ENCODE data around the gene KRTAP5-7. TPM values are rescaled to one million over a fixed set of nuclear protein-coding genes. Genes with fewer than 3 reads are reported as not detected.

The KRTAP5-7 gene
- total and polyA plus RNA-seq, 4 donors: 0.17 to 1.4 (median 0.61) TPM

DNA sequence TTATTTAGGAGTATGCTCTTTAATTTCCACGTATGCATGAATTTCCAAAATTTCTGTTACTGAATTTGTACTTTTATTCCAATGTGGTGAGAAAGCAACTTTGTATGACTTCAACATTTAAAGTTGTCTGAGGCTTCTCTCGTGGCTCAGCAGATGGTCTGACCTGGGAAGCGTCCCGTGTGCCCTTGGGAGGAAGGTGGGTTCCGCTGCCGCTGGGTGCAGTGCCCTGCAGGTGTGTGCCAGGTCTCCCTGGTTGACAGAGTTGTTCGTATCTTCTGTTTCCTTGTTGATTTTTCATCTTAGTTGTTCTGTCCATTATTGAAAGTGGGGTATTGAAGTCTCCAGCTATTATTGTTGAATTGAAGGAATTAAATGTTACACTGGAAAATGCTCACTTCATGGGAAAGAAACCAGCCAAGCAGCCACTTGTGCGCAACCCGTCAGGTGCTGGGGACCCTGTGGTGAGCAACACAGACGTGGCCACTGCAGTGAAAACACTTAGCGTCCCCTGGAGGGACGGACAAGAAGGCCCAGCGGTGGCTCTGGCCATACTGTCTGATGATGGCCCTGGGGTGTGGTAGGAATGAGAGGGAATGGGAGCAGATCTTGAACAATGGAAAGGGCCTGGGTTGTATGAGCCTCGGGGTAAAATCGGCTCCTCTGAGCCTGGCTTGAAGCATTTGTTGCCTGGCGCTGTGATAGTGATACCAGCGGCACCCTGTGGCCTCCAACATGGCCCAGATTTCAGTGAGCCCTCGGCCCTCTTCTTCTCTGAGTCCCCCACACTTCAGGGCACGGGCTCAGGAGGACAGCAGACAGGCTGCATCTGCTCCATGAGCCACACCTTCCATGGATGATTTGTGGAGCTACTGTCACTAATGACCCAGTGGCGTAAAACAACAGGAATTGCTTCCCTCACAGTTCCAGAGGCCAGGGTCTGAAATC, 31.5 kb upstream of the KRTAP5-7 start:
- DNase-seq (ENCODE audit: low read depth in 4 of 6, low spot score in 6 of 6): no peak
- H3K4me3 ChIP-seq (ENCODE audit: low read depth, low read length): no peak overlapping the region
- peaks cover under 1% of the 10 kb centered on the region for H3K4me1 ChIP-seq (ENCODE audit: control insufficient read depth, insufficient read depth, low read length)
- H3K9me3 ChIP-seq (ENCODE audit: control insufficient read depth, insufficient read depth, low read length): no peaks in the 10 kb centered on the region
- no peaks in the 10 kb centered on the region for H3K27me3 ChIP-seq (ENCODE audit: control insufficient read depth, insufficient read depth, low read length)
- 93% methylated on average over 19 of the region's 20 CpGs for WGBS (ENCODE audit: insufficient coverage)
- H3K27ac ChIP-seq (ENCODE audit: low read depth, low read length): no peak overlapping the region
- peaks cover 68% of the 10 kb centered on the region for H3K36me3 ChIP-seq (ENCODE audit: control insufficient read depth, insufficient read depth, low read length)

DNA sequence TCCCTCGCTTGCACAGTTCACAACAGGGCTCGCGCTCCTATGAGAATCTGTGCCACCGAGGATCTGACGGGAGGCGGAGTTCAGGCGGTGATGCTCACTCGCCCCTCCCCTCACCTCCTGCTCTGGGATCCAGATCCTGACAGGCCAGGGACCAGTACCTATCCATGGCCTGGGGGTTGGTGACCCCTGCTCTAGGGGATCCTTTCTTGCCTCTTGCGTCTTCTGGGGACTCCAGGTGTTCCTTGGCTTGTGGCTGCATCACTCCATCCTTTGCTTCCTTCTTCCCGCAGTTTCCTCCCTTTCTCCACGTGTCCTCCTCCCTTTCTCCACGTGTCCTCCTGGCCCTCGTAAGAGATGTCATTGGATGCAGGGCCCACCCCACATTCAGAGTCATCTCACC, 30.6 kb upstream of the KRTAP5-7 start:
- WGBS (ENCODE audit: insufficient coverage): 95% methylated on average over 13 of the region's 13 CpGs
- no peak for DNase-seq (ENCODE audit: low read depth in 4 of 6, low spot score in 6 of 6)
- H3K9me3 ChIP-seq (ENCODE audit: control insufficient read depth, insufficient read depth, low read length): no peaks in the 10 kb centered on the region
- peaks cover 68% of the 10 kb centered on the region for H3K36me3 ChIP-seq (ENCODE audit: control insufficient read depth, insufficient read depth, low read length)
- H3K4me3 ChIP-seq (ENCODE audit: low read depth, low read length): no peak overlapping the region
- no peaks in the 10 kb centered on the region for H3K27me3 ChIP-seq (ENCODE audit: control insufficient read depth, insufficient read depth, low read length)
- peaks cover 3% of the 10 kb centered on the region for H3K4me1 ChIP-seq (ENCODE audit: control insufficient read depth, insufficient read depth, low read length)
- H3K27ac ChIP-seq (ENCODE audit: low read depth, low read length): no peak overlapping the region

DNA sequence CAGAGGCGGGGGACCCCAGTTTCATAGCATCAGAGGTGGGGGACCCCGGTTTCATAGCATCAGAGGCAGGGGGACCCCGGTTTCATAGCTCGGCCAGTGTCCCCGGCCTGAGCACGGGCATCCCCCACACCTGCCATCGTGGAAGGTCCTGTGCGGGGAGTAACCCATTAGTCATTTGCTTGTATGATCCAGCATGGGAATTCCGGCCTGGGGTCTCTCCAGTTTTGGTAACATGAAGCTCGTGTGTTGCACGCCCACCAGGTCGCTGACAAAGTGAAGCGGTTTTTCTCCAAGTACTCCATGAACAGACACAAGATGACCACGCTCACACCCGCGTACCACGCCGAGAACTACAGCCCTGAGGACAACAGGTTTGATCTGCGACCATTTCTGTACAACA, 29.0 kb upstream of the KRTAP5-7 start:
- no peak for DNase-seq (ENCODE audit: low read depth in 4 of 6, low spot score in 6 of 6)
- H3K36me3 ChIP-seq (ENCODE audit: control insufficient read depth, insufficient read depth, low read length): peaks cover 66% of the 10 kb centered on the region
- H3K9me3 ChIP-seq (ENCODE audit: control insufficient read depth, insufficient read depth, low read length): no peaks in the 10 kb centered on the region
- no peaks in the 10 kb centered on the region for H3K27me3 ChIP-seq (ENCODE audit: control insufficient read depth, insufficient read depth, low read length)
- peaks cover 3% of the 10 kb centered on the region for H3K4me1 ChIP-seq (ENCODE audit: control insufficient read depth, insufficient read depth, low read length)
- WGBS (ENCODE audit: insufficient coverage): 97% methylated on average over 19 of the region's 19 CpGs
- no peak overlapping the region for H3K27ac ChIP-seq (ENCODE audit: low read depth, low read length)
- H3K4me3 ChIP-seq (ENCODE audit: low read depth, low read length): no peak overlapping the region

DNA sequence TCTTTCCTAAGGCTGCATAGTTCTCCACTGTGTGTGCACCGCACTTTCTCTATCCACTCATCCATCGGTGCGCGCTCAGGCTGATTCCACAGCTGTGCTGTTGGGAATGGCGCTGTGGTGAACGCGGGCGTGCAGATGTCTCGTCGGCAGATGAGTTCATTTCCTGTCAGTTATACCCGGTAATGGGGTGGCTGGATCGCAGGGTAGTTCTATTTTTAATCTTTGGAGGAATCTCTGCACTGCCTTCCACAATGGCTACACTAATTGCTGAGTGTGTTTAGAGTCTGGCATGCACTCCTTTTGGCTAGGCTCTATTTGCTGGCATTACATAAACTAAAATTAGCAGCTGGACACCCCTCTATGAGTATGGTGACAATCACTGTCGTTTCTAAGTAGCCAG, 27.9 kb upstream of the KRTAP5-7 start:
- 80% methylated on average over 10 of the region's 13 CpGs for WGBS (ENCODE audit: insufficient coverage)
- Histone ChIP-seq H3K4me1 (ENCODE audit: control insufficient read depth, insufficient read depth, low read length) (peaks cover 4% of the 10 kb centered on the region), H3K4me3 (ENCODE audit: low read depth, low read length) (no peak overlapping the region), H3K27me3 (ENCODE audit: control insufficient read depth, insufficient read depth, low read length) (no peaks in the 10 kb centered on the region), H3K27ac (ENCODE audit: low read depth, low read length) (no peak overlapping the region), H3K36me3 (ENCODE audit: control insufficient read depth, insufficient read depth, low read length) (peaks cover 68% of the 10 kb centered on the region), H3K9me3 (ENCODE audit: control insufficient read depth, insufficient read depth, low read length) (no peaks in the 10 kb centered on the region)
- DNase-seq (ENCODE audit: low read depth in 4 of 6, low spot score in 6 of 6): peak in 2 of 6 donors; percentile 15 to 26

DNA sequence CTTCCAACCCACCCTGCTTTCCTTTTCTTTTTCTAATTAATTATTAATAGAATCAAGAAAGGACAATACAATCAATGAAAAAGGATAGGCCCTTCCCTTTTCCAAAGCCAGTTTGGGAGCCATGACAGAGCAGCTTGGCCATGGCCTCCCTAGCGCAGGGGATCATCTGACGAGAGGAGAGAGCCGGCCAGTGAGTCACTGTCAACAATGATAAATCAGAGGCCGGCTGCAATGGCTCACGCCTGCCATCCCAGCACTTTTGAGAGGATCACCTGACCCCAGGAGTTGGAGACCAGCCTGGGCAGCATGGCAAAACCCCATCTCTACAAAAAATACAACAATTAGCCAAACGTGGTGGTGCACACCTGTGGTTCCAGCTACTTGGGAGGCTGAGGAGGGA, 27.5 kb upstream of the KRTAP5-7 start:
- H3K4me3 ChIP-seq (ENCODE audit: low read depth, low read length): no peak overlapping the region
- H3K36me3 ChIP-seq (ENCODE audit: control insufficient read depth, insufficient read depth, low read length): peaks cover 69% of the 10 kb centered on the region
- DNase-seq (ENCODE audit: low read depth in 4 of 6, low spot score in 6 of 6): no peak
- no peaks in the 10 kb centered on the region for H3K27me3 ChIP-seq (ENCODE audit: control insufficient read depth, insufficient read depth, low read length)
- H3K4me1 ChIP-seq (ENCODE audit: control insufficient read depth, insufficient read depth, low read length): peaks cover 9% of the 10 kb centered on the region
- no peak overlapping the region for H3K27ac ChIP-seq (ENCODE audit: low read depth, low read length)
- WGBS (ENCODE audit: insufficient coverage): 66% methylated on average over 4 of the region's 6 CpGs
- H3K9me3 ChIP-seq (ENCODE audit: control insufficient read depth, insufficient read depth, low read length): no peaks in the 10 kb centered on the region

DNA sequence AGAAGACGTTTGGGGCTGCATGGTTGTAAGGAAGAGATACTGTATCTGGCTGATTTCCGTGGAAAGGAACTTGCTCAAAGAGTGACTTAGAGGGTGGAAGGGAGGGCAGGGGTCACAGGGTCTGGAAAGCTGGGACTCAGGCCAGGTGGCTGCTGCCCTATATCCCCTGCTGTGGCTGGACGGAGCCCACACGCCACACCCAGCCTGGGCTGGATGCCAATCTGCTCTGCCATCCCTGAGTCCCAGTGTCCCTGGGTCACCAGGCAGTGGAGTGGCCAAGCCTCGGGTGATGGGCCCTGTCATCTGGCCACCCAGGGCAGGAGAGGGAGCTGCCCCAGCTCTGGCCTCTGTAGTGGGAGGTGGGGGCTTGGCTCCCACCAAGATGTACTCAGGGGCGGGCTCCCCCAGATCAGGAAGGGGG, 26.5 kb upstream of the KRTAP5-7 start:
- Histone ChIP-seq H3K27me3 (ENCODE audit: control insufficient read depth, insufficient read depth, low read length) (no peaks in the 10 kb centered on the region), H3K27ac (ENCODE audit: low read depth, low read length) (no peak overlapping the region), H3K4me3 (ENCODE audit: low read depth, low read length) (no peak overlapping the region), H3K9me3 (ENCODE audit: control insufficient read depth, insufficient read depth, low read length) (no peaks in the 10 kb centered on the region), H3K4me1 (ENCODE audit: control insufficient read depth, insufficient read depth, low read length) (peaks cover 10% of the 10 kb centered on the region), H3K36me3 (ENCODE audit: control insufficient read depth, insufficient read depth, low read length) (peaks cover 60% of the 10 kb centered on the region)
- DNase-seq (ENCODE audit: low read depth in 4 of 6, low spot score in 6 of 6): no peak
- 57% methylated on average over 6 of the region's 6 CpGs for WGBS (ENCODE audit: insufficient coverage)

DNA sequence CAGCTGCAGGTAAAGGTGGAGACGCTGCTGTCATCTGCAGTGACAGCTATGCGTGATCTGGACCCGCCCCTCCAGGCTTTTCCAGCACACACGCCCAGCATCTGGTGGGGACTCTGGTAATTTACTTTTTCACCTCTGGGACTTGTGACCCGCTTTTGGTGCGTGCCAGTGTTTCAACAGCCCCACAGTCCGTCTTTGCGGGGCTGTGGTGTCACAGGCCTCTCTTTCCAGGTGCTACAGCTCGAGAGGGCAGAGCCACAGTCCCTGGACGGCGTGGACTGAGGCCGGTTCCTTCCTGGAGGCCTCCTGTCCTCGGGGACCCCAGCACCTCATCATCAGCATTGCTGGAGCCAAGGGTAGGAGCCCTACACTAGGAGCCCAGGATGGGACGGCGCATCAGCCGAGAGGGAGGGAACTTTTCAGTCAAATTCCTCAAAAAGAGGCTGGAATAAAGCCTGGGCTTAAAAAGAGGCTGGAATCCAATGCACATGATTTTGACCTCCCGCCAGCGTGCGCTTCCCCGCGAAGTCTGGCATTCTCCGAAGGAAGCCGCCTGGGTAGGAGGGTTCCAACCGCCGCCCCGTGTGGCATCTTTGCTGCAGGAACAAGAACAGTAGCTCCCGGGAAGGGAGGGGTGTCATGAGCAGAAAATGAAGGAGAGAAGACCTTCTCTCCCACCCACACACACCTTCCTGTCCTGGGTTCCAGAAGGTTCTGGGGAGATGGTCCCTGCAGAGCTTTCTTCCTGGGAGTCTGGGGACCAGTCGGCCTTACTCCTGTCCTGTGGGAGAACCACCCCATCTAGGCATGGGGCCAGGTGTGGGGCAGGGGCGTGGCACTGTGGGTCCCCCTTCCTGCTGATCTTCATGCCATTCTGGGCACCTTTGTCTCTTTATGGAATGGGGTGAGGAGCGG, 25.7 kb upstream of the KRTAP5-7 start:
- Histone ChIP-seq H3K4me3 (ENCODE audit: low read depth, low read length) (no peak overlapping the region), H3K36me3 (ENCODE audit: control insufficient read depth, insufficient read depth, low read length) (peaks cover 58% of the 10 kb centered on the region), H3K27ac (ENCODE audit: low read depth, low read length) (no peak overlapping the region), H3K4me1 (ENCODE audit: control insufficient read depth, insufficient read depth, low read length) (peaks cover 10% of the 10 kb centered on the region), H3K27me3 (ENCODE audit: control insufficient read depth, insufficient read depth, low read length) (no peaks in the 10 kb centered on the region), H3K9me3 (ENCODE audit: control insufficient read depth, insufficient read depth, low read length) (no peaks in the 10 kb centered on the region)
- DNase-seq (ENCODE audit: low read depth in 4 of 6, low spot score in 6 of 6): peak in 1 of 6 donors; percentile 41
- 91% methylated on average over 24 of the region's 30 CpGs for WGBS (ENCODE audit: insufficient coverage)

DNA sequence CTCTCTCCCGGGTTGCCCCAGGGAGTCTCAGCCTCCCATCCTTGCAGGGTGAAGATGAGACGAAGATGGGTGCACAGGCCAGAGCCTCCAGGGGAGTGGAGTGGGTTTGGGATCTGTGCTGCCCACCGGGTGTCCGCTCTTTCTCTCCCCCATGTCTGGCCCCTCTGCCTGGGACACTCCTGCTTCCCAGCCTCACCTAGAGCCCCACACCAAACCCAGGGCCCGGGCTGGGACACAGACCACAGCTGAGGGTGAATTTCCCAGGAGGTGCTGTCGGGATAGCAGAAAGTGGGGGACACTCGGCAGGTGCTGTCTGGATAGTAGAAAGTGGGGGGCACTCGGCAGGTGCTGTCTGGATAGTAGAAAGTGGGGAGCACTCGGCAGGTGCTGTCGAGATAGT, 25.0 kb upstream of the KRTAP5-7 start:
- no peak overlapping the region for H3K4me3 ChIP-seq (ENCODE audit: low read depth, low read length)
- no peak overlapping the region for H3K27ac ChIP-seq (ENCODE audit: low read depth, low read length)
- no peaks in the 10 kb centered on the region for H3K9me3 ChIP-seq (ENCODE audit: control insufficient read depth, insufficient read depth, low read length)
- H3K4me1 ChIP-seq (ENCODE audit: control insufficient read depth, insufficient read depth, low read length): peaks cover 10% of the 10 kb centered on the region
- no peaks in the 10 kb centered on the region for H3K27me3 ChIP-seq (ENCODE audit: control insufficient read depth, insufficient read depth, low read length)
- H3K36me3 ChIP-seq (ENCODE audit: control insufficient read depth, insufficient read depth, low read length): peaks cover 51% of the 10 kb centered on the region
- no peak for DNase-seq (ENCODE audit: low read depth in 4 of 6, low spot score in 6 of 6)
- 93% methylated on average over 5 of the region's 10 CpGs for WGBS (ENCODE audit: insufficient coverage)

DNA sequence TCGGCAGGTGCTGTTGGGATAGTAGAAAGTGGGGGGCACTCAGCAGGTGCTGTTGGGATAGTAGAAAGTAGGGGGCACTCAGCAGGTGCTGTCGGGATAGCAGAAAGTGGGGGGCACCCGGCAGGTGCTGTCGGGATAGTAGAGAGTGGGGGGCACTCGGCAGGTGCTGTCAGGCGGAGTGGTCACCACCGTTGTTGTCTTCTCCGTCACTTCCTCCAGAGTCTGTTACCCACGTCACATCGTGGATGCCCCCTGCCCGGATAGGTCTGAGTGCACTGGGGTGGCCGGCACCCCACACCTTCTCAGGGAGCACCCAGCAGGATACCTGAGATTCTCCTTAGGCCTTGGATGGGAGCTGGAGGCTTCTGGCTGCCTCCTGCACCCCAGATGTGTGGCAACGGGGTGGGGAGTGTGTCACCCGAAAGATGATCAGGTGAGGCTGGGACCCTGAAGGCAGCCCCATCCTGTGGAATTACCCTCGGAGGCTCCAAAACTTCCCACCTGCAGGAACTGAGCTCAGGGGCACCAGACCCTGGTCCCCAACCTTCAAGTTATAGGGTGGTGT, 24.1 kb upstream of the KRTAP5-7 start:
- Histone ChIP-seq H3K9me3 (ENCODE audit: control insufficient read depth, insufficient read depth, low read length) (no peaks in the 10 kb centered on the region), H3K27me3 (ENCODE audit: control insufficient read depth, insufficient read depth, low read length) (no peaks in the 10 kb centered on the region), H3K27ac (ENCODE audit: low read depth, low read length) (no peak overlapping the region), H3K4me1 (ENCODE audit: control insufficient read depth, insufficient read depth, low read length) (peaks cover 10% of the 10 kb centered on the region), H3K36me3 (ENCODE audit: control insufficient read depth, insufficient read depth, low read length) (peaks cover 45% of the 10 kb centered on the region), H3K4me3 (ENCODE audit: low read depth, low read length) (no peak overlapping the region)
- DNase-seq (ENCODE audit: low read depth in 4 of 6, low spot score in 6 of 6): no peak
- WGBS (ENCODE audit: insufficient coverage): 97% methylated on average over 13 of the region's 15 CpGs
